ENCODE data around the gene BCL6.

- TF ChIP-seq CTCF (IDR thresholded peaks at IDR 0.05), result no peak
- no peak for TF ChIP-seq EP300 (IDR thresholded peaks at IDR 0.05)
- TF ChIP-seq POLR2AphosphoS5 (IDR thresholded peaks at IDR 0.05), result no peak
These were observed 6.1 kb downstream of the BCL6 start for GRCh38 chr3:187739094-187739560.

Data from sigmoid colon (tissue), 4 donors.